ENCODE data around the gene TRIO. TPM values are rescaled to one million over a fixed set of nuclear protein-coding genes. Genes with fewer than 3 reads are reported as not detected.

TRIO gene
- total and polyA plus RNA-seq, 2 of the 8 experiments (the other 6 are each of a cell fraction or from before 2014, with no cell fraction given) = 35.1 to 69.1 TPM

DNA sequence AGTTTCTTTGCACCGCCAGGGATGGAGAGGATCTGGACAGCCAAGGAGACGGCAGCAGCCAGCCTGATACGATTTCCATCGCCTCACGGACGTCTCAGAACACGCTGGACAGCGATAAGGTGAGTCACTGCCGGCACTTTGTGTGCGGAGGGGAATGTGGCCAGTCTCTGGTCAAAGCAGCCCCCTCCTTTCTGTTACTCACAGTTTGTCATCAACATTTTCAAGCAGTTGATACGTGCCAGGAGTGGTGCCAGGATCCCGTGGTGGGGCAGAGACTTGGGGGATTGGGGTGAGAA lies 263.4 kb downstream of the TRIO start:
- peaks cover 9 to 32% (median 26%) of the 10 kb centered on the region in 4 experiments for H3K36me3 ChIP-seq (ENCODE audit: control insufficient read depth in 2 of 4, insufficient read depth in 4 of 4, low read length in 3 of 4)
- ChIA-PET CTCF (ENCODE audit: partially characterized antibody) (no interaction called here), POLR2A (ENCODE audit: partially characterized antibody) (no interaction called here)
- 91% methylated on average over 12 of the region's 12 CpGs; no CpG with 5 or more reads in 1 of the 2 experiments for WGBS, 2 experiments (ENCODE audit: extremely low coverage in 1 of 2, insufficient coverage in 1 of 2, insufficient read length in 1 of 2, insufficient replicate concordance in 2 of 2, low coverage in 1 of 2, low lambda C conversion rate in 2 of 2, missing lambda C conversion rate in 1 of 2)
- H3K9ac ChIP-seq (replicated peaks in 1 of 4; ENCODE audit: extremely low read depth in 1 of 4, low read depth in 3 of 4, low read length in 3 of 4) = no peak overlapping the region
- H2BK20ac ChIP-seq (ENCODE audit: low read length) = no peak overlapping the region
- H3K56ac ChIP-seq (replicated peaks; ENCODE audit: insufficient read length, low read depth, low read length) = no peak overlapping the region
- H3K4me1 ChIP-seq (replicated peaks in 1 of 4; ENCODE audit: control insufficient read depth in 3 of 4, insufficient read depth in 4 of 4, low read length in 3 of 4) = no peaks in the 10 kb centered on the region
- no peak overlapping the region for H4K5ac ChIP-seq (ENCODE audit: insufficient read length, low read depth, low read length)
- no peak overlapping the region for H3K14ac ChIP-seq (ENCODE audit: insufficient read length)
- H3K23ac ChIP-seq (ENCODE audit: insufficient read length) = no peak overlapping the region
- no peaks in the 10 kb centered on the region; the same call in none of the 2 replicates for H3K79me1 ChIP-seq (ENCODE audit: low read depth, low read length)
- no peak overlapping the region for H2BK15ac ChIP-seq (ENCODE audit: low read length)
- H2AFZ ChIP-seq (ENCODE audit: low read length) = no peak overlapping the region
- TF ChIP-seq CHD1 (IDR thresholded peaks at IDR 0.05; ENCODE audit: low read depth, low read length) = no peak
- no peak for TF ChIP-seq HDAC2 (IDR thresholded peaks at IDR 0.05; ENCODE audit: borderline replicate concordance in 1 of 2, low read depth in 2 of 2, low read length in 2 of 2)
- no peak for TF ChIP-seq YY1 (IDR thresholded peaks at IDR 0.05; ENCODE audit: low read depth, low read length)
- TF ChIP-seq, protein P1, sequence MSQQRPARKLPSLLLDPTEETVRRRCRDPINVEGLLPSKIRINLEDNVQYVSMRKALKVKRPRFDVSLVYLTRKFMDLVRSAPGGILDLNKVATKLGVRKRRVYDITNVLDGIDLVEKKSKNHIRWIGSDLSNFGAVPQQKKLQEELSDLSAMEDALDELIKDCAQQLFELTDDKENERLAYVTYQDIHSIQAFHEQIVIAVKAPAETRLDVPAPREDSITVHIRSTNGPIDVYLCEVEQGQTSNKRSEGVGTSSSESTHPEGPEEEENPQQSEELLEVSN (IDR thresholded peaks at IDR 0.05) = no peak
- TF ChIP-seq EP300 (IDR thresholded peaks at IDR 0.05; ENCODE audit: borderline replicate concordance in 1 of 2, low read depth in 2 of 2, low read length in 2 of 2) = no peak
- TF ChIP-seq BRCA1 (IDR thresholded peaks at IDR 0.05; ENCODE audit: low read depth, low read length) = no peak
- TF ChIP-seq TBP (IDR thresholded peaks at IDR 0.05; ENCODE audit: low read depth, low read length) = no peak
- TF ChIP-seq SAP30 (IDR thresholded peaks at IDR 0.05; ENCODE audit: insufficient read depth, insufficient replicate concordance, low read length) = no peak
- no peak for TF ChIP-seq TEAD4 (IDR thresholded peaks at IDR 0.05; ENCODE audit: low read depth, low read length)
- H3K4me2 ChIP-seq (ENCODE audit: insufficient read depth in 1 of 2, low read depth in 2 of 2, low read length in 2 of 2) = no peak overlapping the region
- H2BK12ac ChIP-seq (ENCODE audit: low read depth, low read length) = no peak overlapping the region
- no peak overlapping the region for H2AK5ac ChIP-seq (ENCODE audit: low read depth, low read length)
- DNase-seq (ENCODE audit: low read depth in 1 of 2, low spot score in 2 of 2) (no peak), FAIRE-seq (no peak)
- no peak overlapping the region for H3K4ac ChIP-seq (replicated peaks; ENCODE audit: insufficient read length, low read depth, low read length)
- H3K23me2 ChIP-seq (ENCODE audit: low read depth, low read length) = peaks cover 18% of the 10 kb centered on the region; the same call in 1 of the 2 replicates
- no peak overlapping the region for H2BK120ac ChIP-seq (replicated peaks; ENCODE audit: low read depth, low read length)
- H4K91ac ChIP-seq (replicated peaks; ENCODE audit: insufficient read length, low read length) = no peak overlapping the region
- no peak overlapping the region for H3K27ac ChIP-seq (ENCODE audit: low read depth, low read length)
- no peaks in the 10 kb centered on the region for H3K27me3 ChIP-seq (replicated peaks in 1 of 4; ENCODE audit: control insufficient read depth in 3 of 4, extremely low read depth in 1 of 4, insufficient read depth in 3 of 4, low read length in 3 of 4)
- H3K18ac ChIP-seq (ENCODE audit: extremely low read depth, low read length) = no peak overlapping the region
- H3K9me3 ChIP-seq (ENCODE audit: insufficient read depth in 2 of 2, low read depth in 1 of 2, low read length in 1 of 2) = no peaks in the 10 kb centered on the region
- H3K4me3 ChIP-seq (ENCODE audit: extremely low read depth in 1 of 4, insufficient read depth in 2 of 4, low read depth in 3 of 4, low read length in 4 of 4) = no peak overlapping the region
- H4K20me1 ChIP-seq (replicated peaks in 1 of 2; ENCODE audit: control insufficient read depth in 1 of 2, insufficient read depth in 2 of 2, low read length in 2 of 2) = peaks cover 0 to 5% of the 10 kb centered on the region in 2 experiments
- no peaks in the 10 kb centered on the region for H3K79me2 ChIP-seq (ENCODE audit: control insufficient read depth in 1 of 2, insufficient read depth in 2 of 2, low read length in 2 of 2)
- H4K8ac ChIP-seq (ENCODE audit: extremely low read depth, insufficient read depth, low read length) = no peak overlapping the region
- no peak overlapping the region for H2BK5ac ChIP-seq (ENCODE audit: low read depth, low read length)
